Measurements from ENCODE around the gene VRK2.

Gene VRK2

GRCh38 chr2:58046585-58047372, at the start of gene VRK2:
Gene VRK2, plus strand, starts transcription at chr2:58046806. Its CDS starts 2,026 bp downstream, at chr2:58048832.
- peak; percentile 96 for DNase-seq

- DNase-seq, result no peak
Observed at GRCh38 chr2:58006256-58006951, 40.2 kb upstream of the VRK2 start.

- no peak for DNase-seq
Observed at GRCh38 chr2:58006952-58007284, 39.7 kb upstream of the VRK2 start.

- DNase-seq, result peak; percentile 6
Observed at GRCh38 chr2:58010599-58010998, 36.0 kb upstream of the VRK2 start.

GRCh38 chr2:58019229-58019628, 27.4 kb upstream of the VRK2 start:
- no peak for DNase-seq

GRCh38 chr2:58025150-58025933, 21.3 kb upstream of the VRK2 start:
- DNase-seq, result no peak

GRCh38 chr2:58027029-58027428, 19.6 kb upstream of the VRK2 start:
- no peak for DNase-seq

GRCh38 chr2:58030771-58031170, 15.8 kb upstream of the VRK2 start:
- DNase-seq, result no peak

GRCh38 chr2:58032016-58032763, 14.4 kb upstream of the VRK2 start:
- DNase-seq, result no peak

GRCh38 chr2:58032764-58033080, 13.9 kb upstream of the VRK2 start:
- no peak for DNase-seq

GRCh38 chr2:58033530-58033929, 13.1 kb upstream of the VRK2 start:
- DNase-seq, result no peak

GRCh38 chr2:58035352-58035751, 11.3 kb upstream of the VRK2 start:
- DNase-seq, result no peak

- no peak for DNase-seq
Observed at GRCh38 chr2:58039170-58039611, 7.4 kb upstream of the VRK2 start.

- DNase-seq, result peak; percentile 60
Observed at GRCh38 chr2:58042486-58042970, 4.1 kb upstream of the VRK2 start.

GRCh38 chr2:58044145-58044544, 2.5 kb upstream of the VRK2 start:
- DNase-seq, result no peak

- DNase-seq, result no peak
Observed at GRCh38 chr2:58045580-58046334, 849 bp upstream of the VRK2 start.

GRCh38 chr2:58046335-58046584, 346 bp upstream of the VRK2 start:
- no peak for DNase-seq

- peak; percentile 58 for DNase-seq
Observed at GRCh38 chr2:58047373-58047935, 848 bp downstream of the VRK2 start.

GRCh38 chr2:58047961-58048360, 1.4 kb downstream of the VRK2 start:
- DNase-seq, result no peak

GRCh38 chr2:58051445-58051844, 4.8 kb downstream of the VRK2 start:
- no peak for DNase-seq

GRCh38 chr2:58052978-58053377, 6.4 kb downstream of the VRK2 start:
- DNase-seq, result no peak

- DNase-seq, result no peak
Observed at GRCh38 chr2:58054264-58054663, 7.7 kb downstream of the VRK2 start.
